Measurements from ENCODE around the gene ITPR1.

The ITPR1 gene

GRCh38 chr3:4492208-4493013 lies 737 bp upstream of the ITPR1 start (continued):
- TF ChIP-seq REST (tag by site-specific recombination; IDR thresholded peaks at IDR 0.05), result no peak
- no peak for TF ChIP-seq ZNF521 (tag by site-specific recombination; IDR thresholded peaks at IDR 0.05)
- no peak for TF ChIP-seq ZNF548 (tag by site-specific recombination; IDR thresholded peaks at IDR 0.05)
- TF ChIP-seq KLF8 (tag by site-specific recombination; IDR thresholded peaks at IDR 0.05), result no peak
- TF ChIP-seq ZNF623 (tag by site-specific recombination; IDR thresholded peaks at IDR 0.05), result no peak
- peak; percentile 8; the same call in 1 of the 2 replicates for TF ChIP-seq ZBTB11 (tag by site-specific recombination; conservative IDR thresholded peaks at IDR 0.05; ENCODE audit: low read depth)
- TF ChIP-seq ZSCAN23 (tag by site-specific recombination; IDR thresholded peaks at IDR 0.05), result no peak
- peak; percentile 75 for TF ChIP-seq CTCF (tag by site-specific recombination; IDR thresholded peaks at IDR 0.05)
- no peak for TF ChIP-seq ZNF624 (tag by site-specific recombination; IDR thresholded peaks at IDR 0.05)
- TF ChIP-seq ZNF341 (tag by site-specific recombination; IDR thresholded peaks at IDR 0.05; ENCODE audit: low read depth), result peak; percentile 41
- TF ChIP-seq ZNF580 (tag by site-specific recombination; IDR thresholded peaks at IDR 0.05), result no peak
- TF ChIP-seq ZIC2 (tag by site-specific recombination; IDR thresholded peaks at IDR 0.05), result 0 out of 2 replicates have a peak, but pooled peaks have one; percentile 39
- no peak; the same call in 1 of the 2 replicates for TF ChIP-seq PRDM6 (tag by site-specific recombination; IDR thresholded peaks at IDR 0.05)
- no peak for TF ChIP-seq ZNF777 (tag by site-specific recombination; IDR thresholded peaks at IDR 0.05; ENCODE audit: borderline replicate concordance)
- no peak for TF ChIP-seq ZNF274 (IDR thresholded peaks at IDR 0.05; ENCODE audit: low read length)
- no peak for TF ChIP-seq ZNF274 (tag by site-specific recombination; IDR thresholded peaks at IDR 0.05; ENCODE audit: borderline replicate concordance)
- no peak for TF ChIP-seq YY2 (tag by site-specific recombination; IDR thresholded peaks at IDR 0.05)
- no peak for TF ChIP-seq ZNF529 (tag by site-specific recombination; IDR thresholded peaks at IDR 0.05; ENCODE audit: insufficient replicate concordance)
- TF ChIP-seq ZSCAN4 (tag by site-specific recombination; IDR thresholded peaks at IDR 0.05), result no peak
- TF ChIP-seq ZBTB26 (tag by site-specific recombination; optimal IDR thresholded peaks at IDR 0.05), result no peak
- TF ChIP-seq ZNF214 (tag by site-specific recombination; IDR thresholded peaks at IDR 0.05; ENCODE audit: borderline replicate concordance), result no peak
- no peak for TF ChIP-seq ZNF600 (tag by site-specific recombination; IDR thresholded peaks at IDR 0.05)
- TF ChIP-seq ZNF514 (tag by site-specific recombination; IDR thresholded peaks at IDR 0.05), result no peak
- no peak for TF ChIP-seq ZNF133 (tag by site-specific recombination; IDR thresholded peaks at IDR 0.05)

Data from HEK293 (cell line).